GM19438 (cell line): ENCODE measurements around the gene HHAT.

ENCODE experiments used
- ATAC-seq: cut with Tn5 transposase; IDR thresholded peaks from one replicate; pipeline ENCODE4 v1.9.1; 2021; ENCODE audit warnings: low read depth; ENCODE audit not compliant: unreplicated experiment

Gene HHAT

GRCh38 chr1:210586771-210587170 lies 258.1 kb downstream of the HHAT start:
- no peak for ATAC-seq

- ATAC-seq: no peak
Observed at GRCh38 chr1:210587566-210587965, 258.9 kb downstream of the HHAT start.

- no peak for ATAC-seq
Observed at GRCh38 chr1:210588357-210588756, 259.7 kb downstream of the HHAT start.

- no peak for ATAC-seq
Observed at GRCh38 chr1:210588946-210589345, 260.2 kb downstream of the HHAT start.

- ATAC-seq: no peak
Observed at GRCh38 chr1:210591214-210591613, 262.5 kb downstream of the HHAT start.

GRCh38 chr1:210594605-210595004 lies 265.9 kb downstream of the HHAT start:
- ATAC-seq: no peak

GRCh38 chr1:210596641-210597040 lies 267.9 kb downstream of the HHAT start:
- ATAC-seq: no peak

- no peak for ATAC-seq
Observed at GRCh38 chr1:210597555-210598134, 268.9 kb downstream of the HHAT start.

GRCh38 chr1:210598135-210598652 lies 269.5 kb downstream of the HHAT start:
- no peak for ATAC-seq

GRCh38 chr1:210600421-210601159 lies 271.9 kb downstream of the HHAT start:
- ATAC-seq: no peak

GRCh38 chr1:210603123-210603522 lies 274.4 kb downstream of the HHAT start:
- ATAC-seq: no peak

- ATAC-seq: no peak
Observed at GRCh38 chr1:210605099-210605498, 276.4 kb downstream of the HHAT start.

- ATAC-seq: no peak
Observed at GRCh38 chr1:210607361-210607760, 278.7 kb downstream of the HHAT start.

- no peak for ATAC-seq
Observed at GRCh38 chr1:210608767-210609166, 280.1 kb downstream of the HHAT start.

- ATAC-seq: no peak
Observed at GRCh38 chr1:210616356-210616755, 287.7 kb downstream of the HHAT start.

- ATAC-seq: no peak
Observed at GRCh38 chr1:210617293-210617692, 288.6 kb downstream of the HHAT start.

- no peak for ATAC-seq
Observed at GRCh38 chr1:210618369-210618768, 289.7 kb downstream of the HHAT start.

GRCh38 chr1:210620867-210621488 lies 292.3 kb downstream of the HHAT start:
- no peak for ATAC-seq

- ATAC-seq: no peak
Observed at GRCh38 chr1:210621712-210622111, 293.0 kb downstream of the HHAT start.

- ATAC-seq: no peak
Observed at GRCh38 chr1:210624722-210625121, 296.0 kb downstream of the HHAT start.

- ATAC-seq: no peak
Observed at GRCh38 chr1:210625715-210626114, 297.0 kb downstream of the HHAT start.

GRCh38 chr1:210626341-210626740 lies 297.6 kb downstream of the HHAT start:
- ATAC-seq: no peak
